Eye (tissue), 1 donor: Measurements from ENCODE around the gene ANAPC16.
"Not testable (repeated sequence)": the region's sequence is repeated elsewhere in the genome, so short reads cannot be mapped to it uniquely, and the experiment has no call there.

ENCODE experiments used
- DNase-seq: peaks from one replicate; pipeline ENCODE4 v3.0.0-alpha.2; 2015

Gene ANAPC16

DNA sequence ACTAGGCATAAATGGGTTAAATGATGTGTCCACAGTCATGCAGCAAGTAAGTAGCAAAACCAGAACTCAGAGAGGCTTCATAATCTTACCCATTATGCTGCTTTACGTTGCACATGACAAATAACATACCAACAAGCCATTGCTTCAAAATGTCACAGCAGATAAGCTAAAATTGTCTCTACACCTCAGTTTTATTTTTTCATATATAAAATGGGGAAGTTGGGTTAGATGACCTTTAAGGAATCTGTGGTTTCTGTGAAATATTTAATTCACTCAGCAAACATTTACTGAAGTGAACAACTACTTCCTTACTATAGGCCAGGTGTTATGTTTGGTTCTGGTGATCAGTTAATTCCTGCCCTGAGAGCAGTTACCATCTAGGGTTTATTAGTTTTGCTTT, 2.5 kb downstream of the ANAPC16 start:
- no peak for DNase-seq

DNA sequence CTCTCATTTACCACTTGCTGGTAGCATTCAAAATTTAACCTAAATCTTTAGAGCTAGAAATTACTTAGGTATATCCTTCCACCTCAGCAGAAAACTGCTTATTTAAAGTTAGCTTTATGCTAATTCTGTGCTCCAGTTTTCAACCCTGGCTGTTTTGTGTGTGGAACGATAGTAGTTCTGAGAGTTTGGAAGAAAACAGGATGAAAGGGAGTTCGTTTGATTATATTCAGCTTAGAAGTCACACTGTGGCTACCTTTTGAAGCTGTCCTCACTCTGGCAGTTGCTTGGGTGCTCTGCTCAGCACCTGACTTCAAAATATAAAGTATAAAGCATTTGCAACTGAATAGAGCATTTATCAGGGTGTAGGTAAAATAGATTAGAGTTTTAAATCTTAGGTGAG, 2.9 kb downstream of the ANAPC16 start:
- no peak for DNase-seq

DNA sequence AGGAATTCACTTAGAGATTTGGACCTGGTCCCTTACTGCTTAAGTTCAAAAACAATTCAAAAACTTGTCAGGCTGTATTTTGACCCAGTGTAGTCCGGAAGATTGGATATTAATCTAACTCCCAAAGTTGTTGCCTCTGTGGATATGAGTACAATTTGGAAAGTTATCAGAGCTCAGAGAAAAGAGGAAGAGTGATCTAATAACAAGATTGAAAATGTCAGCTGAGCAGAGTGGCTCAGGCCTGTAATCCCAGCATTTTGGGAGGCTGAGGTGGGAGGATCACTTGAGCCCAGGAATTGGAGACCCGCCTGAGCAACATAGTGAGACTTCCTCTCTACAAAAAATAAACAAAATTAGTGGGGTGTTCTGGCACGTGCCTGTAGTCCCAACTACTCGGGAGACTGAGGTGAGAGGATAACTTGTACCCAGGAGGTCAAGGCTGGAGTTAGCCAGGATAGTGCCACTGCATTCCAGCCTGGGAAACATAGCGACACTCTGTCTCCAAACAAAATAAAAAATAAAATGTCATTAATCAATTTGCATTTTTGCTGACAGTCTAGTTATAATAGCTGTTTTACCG, 3.5 kb downstream of the ANAPC16 start:
- no peak for DNase-seq

- no peak for DNase-seq
These were observed 4.8 kb downstream of the ANAPC16 start for GRCh38 chr10:72220637-72221036.

DNA sequence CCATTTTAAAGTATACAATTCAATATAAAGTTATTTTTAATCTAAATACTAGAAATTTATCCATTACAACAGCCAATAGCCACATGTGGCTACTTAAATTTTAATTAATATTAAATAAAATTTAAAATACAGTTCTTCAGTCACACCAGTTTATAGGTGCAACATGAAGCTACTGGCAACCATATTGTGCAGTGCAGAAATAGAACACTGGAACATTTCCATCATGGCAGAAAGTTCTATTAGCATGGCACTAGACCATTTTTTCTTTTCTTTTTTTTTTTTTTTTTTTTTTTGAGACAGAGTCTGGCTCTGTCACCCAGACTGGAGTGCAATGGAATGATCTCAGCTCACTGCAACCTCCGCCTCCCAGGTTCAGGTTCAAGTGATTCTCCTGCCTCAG, 5.5 kb downstream of the ANAPC16 start:
- DNase-seq = no peak

- DNase-seq = no peak
These were observed 7.9 kb downstream of the ANAPC16 start for GRCh38 chr10:72223743-72224101.

- not testable (repeated sequence) for DNase-seq
These were observed 8.4 kb downstream of the ANAPC16 start for GRCh38 chr10:72224191-72224590.

GRCh38 chr10:72226418-72227027, 10.7 kb downstream of the ANAPC16 start:
- no peak for DNase-seq

DNA sequence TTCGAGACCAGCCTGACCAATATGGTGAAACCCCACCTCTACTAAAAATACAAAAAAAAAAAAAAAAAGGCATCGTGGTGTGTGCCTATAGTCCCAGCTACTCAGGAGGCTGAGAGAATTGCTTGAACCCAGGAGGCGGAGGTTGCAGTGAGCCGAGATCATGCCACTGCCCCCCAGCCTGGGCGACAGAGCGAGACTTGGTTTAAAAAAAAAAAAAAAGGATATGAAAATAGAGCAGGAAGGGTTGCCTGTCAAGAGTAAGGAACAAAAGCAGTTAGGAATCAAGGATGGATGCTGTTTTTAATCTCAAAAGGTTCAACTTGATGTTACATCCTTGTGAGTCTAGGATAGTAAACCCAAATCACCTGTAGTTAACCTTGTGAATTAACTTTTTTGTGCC, 12.0 kb downstream of the ANAPC16 start:
- no peak for DNase-seq

DNA sequence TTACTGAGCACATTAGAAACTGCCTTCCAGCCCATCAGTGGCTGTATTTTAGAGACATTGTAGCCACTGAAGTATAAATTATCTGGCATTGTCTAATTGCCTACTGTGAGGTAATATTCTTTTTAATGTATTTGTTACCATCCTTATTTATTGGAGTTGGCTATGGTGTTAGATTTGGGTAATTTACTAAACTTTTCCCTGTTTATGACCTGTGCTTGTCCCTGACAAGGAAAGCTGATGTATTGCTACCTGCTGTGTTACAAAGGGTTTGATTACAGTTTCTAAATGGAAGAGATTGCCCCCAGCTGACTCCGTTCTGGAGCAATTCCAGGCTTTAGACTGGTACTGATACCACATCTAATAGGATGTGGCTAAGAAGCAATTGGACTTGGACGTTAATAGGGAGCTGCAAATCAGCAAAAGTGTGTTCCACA, 12.5 kb downstream of the ANAPC16 start:
- DNase-seq = no peak

- no peak for DNase-seq
These were observed 13.7 kb downstream of the ANAPC16 start for GRCh38 chr10:72229261-72230251.

GRCh38 chr10:72233621-72234020, 17.8 kb downstream of the ANAPC16 start:
- no peak for DNase-seq

- DNase-seq = no peak
These were observed 18.8 kb downstream of the ANAPC16 start for GRCh38 chr10:72234560-72235095.

DNA sequence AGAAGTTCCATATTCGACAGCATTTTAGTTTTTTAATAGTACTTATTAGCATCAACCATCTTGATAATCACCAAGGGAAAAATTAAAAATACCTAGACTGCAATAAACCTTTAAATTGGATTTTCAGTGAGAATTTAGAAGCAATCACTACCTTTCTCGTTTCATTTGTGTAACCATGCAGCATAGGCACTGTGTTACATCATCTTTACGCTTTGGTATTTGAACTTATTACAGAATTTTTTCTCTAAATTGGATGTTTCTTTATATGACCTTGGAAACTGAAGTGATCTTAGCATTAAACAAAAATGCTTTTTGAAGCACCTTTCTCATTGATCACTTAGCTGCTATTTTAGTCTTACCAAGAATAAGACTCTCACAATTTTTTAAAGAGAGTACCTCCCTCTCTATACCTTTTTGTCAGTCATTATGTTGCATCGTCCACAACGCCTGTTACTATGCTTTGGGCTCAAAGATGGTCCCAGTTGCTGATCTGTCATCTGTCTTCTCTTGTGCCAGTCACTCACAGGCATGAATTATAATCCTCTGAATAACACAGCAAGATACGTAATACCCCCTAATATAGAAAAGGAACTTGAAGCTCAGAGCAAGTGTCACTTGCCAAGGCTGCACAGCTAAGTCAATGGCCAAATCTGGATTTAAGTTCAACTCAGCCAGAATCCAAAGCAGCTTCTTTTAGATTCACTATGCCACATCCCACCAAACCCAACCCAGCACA, 19.9 kb downstream of the ANAPC16 start:
- no peak for DNase-seq

GRCh38 chr10:72238392-72239175, 22.8 kb downstream of the ANAPC16 start:
- no peak for DNase-seq

DNA sequence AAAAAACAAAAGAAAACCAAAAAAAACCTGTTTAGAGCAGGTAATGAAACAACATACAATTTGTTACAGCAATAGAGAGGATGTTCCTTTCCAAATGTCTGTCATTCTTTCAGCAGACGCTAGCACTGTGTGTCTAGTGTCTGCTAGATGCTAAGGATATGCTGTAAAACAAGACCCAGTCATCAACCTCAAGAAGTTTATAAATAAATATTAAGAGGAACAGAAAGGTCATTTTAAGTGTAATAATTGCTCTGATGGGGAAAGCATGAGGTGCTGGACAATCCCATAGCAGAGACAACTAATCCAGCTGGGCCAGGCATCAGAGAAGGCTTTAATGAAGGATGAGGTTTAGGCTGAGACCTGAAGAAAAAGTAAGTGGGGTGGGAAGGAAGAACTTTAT, 23.6 kb downstream of the ANAPC16 start:
- DNase-seq = no peak

- no peak for DNase-seq
These were observed 24.6 kb downstream of the ANAPC16 start for GRCh38 chr10:72240371-72240770.

DNA sequence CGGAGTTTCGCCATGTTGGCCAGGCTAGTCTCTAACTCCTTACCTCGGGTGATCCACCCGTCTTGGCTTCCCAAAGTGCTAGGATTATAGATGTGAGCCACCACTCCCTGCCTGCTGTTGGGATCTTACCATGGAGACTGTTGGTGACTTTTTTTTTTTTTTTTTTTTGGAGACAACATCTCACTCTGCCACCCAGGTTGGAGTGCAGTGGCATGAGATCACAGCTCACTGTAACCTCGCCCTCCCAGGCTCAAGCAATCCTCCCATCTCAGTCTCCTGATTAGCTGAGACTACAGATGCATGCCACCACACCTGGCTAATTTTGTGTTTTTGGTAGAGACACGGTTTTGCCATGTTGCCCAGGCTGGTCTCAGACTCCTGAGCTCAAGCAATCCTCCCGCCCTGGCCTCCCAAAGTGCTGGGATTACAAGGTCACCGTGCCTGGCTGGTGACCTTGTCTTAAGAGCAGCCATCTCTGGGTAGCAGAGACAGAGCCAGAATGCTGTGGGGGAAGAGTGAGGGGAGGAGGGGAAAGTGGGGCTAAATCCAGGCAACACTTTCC, 26.0 kb downstream of the ANAPC16 start:
- DNase-seq = no peak

GRCh38 chr10:72242675-72243074, 26.9 kb downstream of the ANAPC16 start:
- no peak for DNase-seq

DNA sequence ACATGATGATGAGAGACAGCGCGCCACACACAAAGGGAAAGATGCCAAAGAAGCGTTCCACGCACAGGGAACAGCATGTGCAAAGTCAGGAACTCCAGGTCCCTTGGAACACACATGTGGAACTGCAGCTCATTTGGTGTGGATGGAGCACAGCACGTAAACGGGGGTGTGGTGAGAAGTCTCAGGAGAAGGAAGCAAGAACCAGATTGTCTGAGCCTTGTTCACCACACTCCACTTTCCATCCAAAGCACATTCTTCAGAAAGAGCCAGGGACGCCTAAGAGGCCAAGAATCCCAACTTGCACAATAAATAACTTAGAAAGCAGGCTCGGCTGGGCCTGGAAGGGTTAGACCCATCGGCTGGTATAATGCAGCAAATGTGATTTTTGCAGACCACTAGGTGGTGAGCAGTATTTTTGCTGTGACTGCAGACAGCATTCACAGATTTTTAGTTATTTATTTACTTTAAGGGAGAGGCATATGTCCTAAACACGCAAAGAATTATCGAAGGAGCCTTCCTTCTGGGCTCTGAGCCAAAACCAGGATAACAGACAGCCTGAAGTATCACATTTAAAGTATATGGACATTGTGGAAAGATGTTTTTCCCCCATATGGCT, 28.1 kb downstream of the ANAPC16 start:
- peak; percentile 78 for DNase-seq

DNA sequence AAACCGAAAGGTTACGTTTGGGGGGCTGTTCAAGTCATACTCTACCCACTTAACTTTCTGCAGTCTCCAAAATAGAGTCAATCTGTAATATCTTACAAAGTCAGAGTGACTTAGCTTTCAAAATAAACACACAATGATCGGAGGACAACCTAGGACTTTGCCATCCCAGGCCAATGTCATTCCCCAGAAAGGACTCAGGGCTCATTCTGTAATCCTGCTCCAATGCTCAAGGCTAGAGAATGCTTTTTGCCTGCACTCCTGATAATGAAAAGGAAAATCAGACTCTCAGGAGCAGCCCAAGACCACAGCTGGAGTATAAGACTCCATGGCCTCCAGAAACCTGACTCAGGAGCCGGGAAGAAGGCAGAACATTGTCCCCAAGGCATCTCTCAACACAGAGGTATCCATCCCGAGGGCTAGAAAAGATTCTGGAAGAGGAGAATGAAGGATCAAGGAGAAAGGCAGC, 28.8 kb downstream of the ANAPC16 start:
- DNase-seq = no peak
